Activated CD4-positive, alpha-beta T cell treated with anti-CD3 and anti-CD28 coated beads, Interleukin-2, Interleukin-6, amounts not matched to agents 100 ng/mL and 50 ng/mL, durations not matched to agents 16 hours and 8 hours (primary cell): ENCODE results near the gene GRK1.

Experiments
- DNase-seq: peaks from one replicate; pipeline ENCODE4 v3.0.0-alpha.2; 2020

The GRK1 gene

GRCh38 chr13:113651511-113652403 lies 15.3 kb upstream of the GRK1 start:
- no peak for DNase-seq

GRCh38 chr13:113652404-113653263 lies 14.4 kb upstream of the GRK1 start:
- no peak for DNase-seq

- DNase-seq = no peak
Measured at GRCh38 chr13:113653264-113654174, 13.5 kb upstream of the GRK1 start.

DNA sequence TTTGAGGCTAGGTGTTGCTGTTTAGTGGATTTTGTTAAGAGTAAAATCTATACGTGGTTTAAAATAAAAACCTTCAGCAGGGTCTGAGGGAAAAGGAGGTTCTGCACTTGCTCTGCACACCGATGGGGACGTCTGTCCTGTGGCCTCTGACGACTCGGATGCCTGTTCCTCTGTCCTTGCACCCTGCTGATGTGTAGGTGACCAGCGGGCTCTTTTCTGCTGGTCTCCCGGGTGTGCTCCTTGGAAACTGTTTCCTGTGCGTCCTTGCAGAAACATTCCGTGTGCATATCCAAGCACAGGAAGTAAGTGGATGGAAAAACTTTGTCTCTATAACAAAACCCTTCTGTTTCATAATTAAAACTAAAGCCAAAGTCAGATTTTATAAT lies 12.9 kb upstream of the GRK1 start:
- DNase-seq = no peak

GRCh38 chr13:113654591-113655345 lies 12.3 kb upstream of the GRK1 start:
- DNase-seq = no peak

- no peak for DNase-seq
Measured at GRCh38 chr13:113655346-113656002, 11.5 kb upstream of the GRK1 start.

DNA sequence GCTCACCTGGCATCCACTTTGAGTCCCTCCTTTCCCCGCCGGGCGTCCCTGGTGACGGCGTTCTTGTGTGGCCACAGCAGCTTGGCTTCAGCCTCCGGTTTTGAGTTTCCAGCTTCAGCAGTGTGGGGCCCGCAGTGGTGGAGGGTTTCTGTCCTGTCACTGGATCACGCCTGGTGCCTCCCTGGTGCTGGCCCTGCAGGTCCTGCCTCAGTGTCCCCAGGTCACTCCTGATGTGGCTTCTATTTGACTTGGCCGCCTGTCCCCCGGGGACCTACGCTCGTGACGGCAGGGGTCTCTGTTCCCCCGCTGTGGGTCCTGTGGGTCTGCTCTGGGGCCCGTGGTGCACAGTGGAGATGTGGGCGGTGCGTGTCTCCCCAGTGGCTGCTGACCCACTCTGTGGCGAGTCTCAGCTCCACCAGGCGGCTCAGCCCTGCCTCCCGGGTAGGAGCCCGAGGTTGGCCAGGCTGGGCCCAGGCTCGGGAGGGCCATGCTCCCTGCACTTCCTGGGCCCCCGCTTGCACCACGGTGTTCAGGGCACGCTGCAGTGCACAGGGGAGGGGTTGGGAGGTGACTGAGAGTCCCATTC lies 10.9 kb upstream of the GRK1 start:
- DNase-seq = no peak

DNA sequence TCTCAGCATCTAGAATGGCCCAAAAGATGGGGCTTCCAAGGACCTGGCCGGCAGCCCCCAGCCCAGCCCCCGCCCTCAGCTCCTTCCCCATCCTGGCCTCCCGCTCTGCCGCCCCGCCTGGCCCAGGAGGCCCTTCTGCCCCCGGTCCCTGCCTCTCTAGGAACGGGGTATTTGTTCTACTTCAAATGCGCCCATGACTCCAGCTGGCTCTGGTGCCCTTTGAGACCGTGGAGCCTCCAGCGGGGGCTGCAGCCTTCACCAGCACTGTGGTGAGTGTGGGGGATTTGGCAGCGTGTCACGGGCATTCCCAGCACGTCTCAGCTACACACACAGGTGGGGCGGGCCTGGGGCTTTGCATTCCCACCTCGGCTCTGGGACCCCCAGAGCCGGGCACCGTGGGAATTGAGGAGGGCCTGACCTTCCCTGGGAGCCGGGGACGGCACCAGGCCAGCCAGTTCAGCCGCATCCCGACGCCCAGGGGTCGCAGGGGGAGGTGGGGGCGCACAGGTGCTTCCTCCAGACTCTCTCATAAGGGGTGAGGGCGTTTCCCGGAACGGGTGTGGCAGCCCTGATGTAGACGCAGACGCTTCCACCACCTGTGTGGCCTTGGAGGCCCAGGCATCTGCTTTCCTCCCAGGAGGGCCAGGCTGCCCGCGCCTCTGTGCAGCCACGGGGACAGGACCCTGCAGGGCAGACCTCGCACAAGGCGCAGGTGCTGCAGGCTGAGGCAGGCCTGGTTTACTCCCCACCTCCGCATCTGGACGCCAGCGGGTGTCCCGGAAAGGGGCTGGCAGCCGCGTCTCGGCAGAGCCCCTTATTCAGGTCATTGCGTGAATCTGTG lies 10.0 kb upstream of the GRK1 start:
- DNase-seq = no peak

GRCh38 chr13:113657851-113658741 lies 8.9 kb upstream of the GRK1 start, which contains the start of gene ATP4B:
Gene ATP4B, minus strand, starts transcription at chr13:113658198. Its CDS starts 54 bp downstream, at chr13:113658144.
- no peak for DNase-seq

GRCh38 chr13:113658836-113659235 lies 8.2 kb upstream of the GRK1 start:
- no peak for DNase-seq

- no peak for DNase-seq
Measured at GRCh38 chr13:113659337-113659736, 7.7 kb upstream of the GRK1 start.

GRCh38 chr13:113660066-113660465 lies 7.0 kb upstream of the GRK1 start:
- DNase-seq = no peak

DNA sequence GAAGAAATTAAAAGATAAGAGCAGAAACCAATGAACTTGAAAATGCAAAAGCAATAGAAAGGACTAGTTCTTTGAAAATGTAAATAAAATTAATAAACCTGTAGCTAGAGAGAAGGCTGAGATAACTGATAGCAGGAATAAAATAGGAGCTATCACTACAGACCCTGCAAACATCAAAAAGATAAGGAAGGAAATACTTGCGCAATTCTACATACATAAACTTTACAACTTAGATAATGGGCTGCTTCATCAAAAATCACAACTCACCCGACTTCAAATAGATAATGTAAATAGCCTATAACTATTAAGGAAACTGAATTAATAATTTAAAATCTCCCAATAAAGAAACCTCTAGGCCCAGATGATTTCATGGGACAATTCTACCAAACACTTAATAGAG lies 5.5 kb upstream of the GRK1 start:
- DNase-seq = no peak

GRCh38 chr13:113663934-113664333 lies 3.1 kb upstream of the GRK1 start:
- DNase-seq = no peak

DNA sequence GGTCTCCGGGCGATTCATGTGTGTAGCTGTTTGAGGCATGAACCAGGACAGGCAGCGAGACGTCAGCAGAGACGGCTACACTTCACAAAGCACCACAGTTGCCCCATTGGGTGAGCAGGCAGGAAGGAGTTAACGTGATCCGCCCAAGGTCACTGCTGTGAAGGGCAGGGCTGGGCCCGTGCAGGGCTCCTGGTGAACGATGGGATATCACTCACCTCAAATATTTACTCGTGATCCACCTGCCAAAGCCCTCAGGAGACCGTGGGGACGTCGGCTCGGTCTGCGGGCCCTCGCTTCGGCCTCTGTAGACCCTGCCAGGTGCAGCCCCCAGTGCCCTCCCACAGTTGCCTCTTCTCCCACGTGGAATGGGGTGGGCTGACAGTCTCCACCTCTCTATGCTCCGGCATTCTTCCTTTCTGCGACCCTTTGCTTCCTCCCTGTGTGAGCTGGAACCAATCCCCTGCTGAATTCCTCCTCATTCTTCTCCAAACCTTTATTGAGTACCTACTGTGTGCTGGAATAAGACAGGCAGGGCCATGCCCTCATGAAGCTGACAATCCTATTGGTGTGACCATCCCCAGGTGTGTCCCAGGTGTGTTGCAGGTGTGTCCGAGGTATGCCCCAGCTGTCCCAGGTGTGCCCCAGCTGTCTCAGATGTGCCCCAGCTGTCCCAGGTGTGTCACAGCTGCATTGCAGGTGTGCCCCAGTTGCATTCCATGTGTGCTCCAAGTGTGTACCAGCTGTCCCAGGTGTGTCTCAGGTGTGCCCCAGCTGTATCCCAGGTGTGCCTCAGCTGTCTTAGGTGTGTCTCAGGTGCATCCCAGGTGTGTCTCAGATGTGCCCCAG lies 2.0 kb upstream of the GRK1 start:
- DNase-seq = no peak

GRCh38 chr13:113665597-113666328 lies 1.3 kb upstream of the GRK1 start:
- no peak for DNase-seq

DNA sequence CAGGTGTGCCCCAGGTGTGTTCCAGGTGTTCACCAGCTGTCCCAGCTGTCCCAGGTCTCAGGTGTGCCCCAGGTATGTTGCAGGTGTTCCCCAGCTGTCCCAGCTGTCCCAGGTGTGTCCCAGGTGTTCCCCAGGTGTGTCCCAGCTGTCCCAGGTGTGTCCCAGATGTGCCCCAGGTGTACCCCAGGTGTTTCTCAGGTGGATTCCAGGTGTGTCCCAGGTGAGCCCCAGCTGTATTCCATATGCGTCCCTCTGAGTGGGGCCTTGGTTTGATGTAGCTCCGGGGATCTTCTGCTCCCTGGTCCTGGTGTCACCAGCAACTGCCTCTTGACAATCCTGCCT lies 719 bp upstream of the GRK1 start:
- DNase-seq = no peak
